Measurements from ENCODE around the gene KPNA5.

GRCh38 chr6:116633685-116634084, 47.3 kb upstream of the KPNA5 start:
- TF ChIP-seq CTCF (IDR thresholded peaks at IDR 0.05) (no peak), POLR2A (IDR thresholded peaks at IDR 0.05) (no peak)
